SK-MEL-5 (cell line): ENCODE measurements around the gene ANO4. TPM values are rescaled to one million over a fixed set of nuclear protein-coding genes. Genes with fewer than 3 reads are reported as not detected.
"Not testable (repeated sequence)": the region's sequence is repeated elsewhere in the genome, so short reads cannot be mapped to it uniquely, and the experiment has no call there.

Source experiments
- DNase-seq: peaks from one replicate; pipeline ENCODE4 v3.0.0-alpha.2; 2016; ENCODE audit warnings: low read depth, low spot score
- in situ Hi-C: cut with HindIII; loops from 2 replicates; pipeline ENCODE4 v1.10.0; 2016; ENCODE audit warnings: low sequenced_read_pairs, high pct_unique_total_duplicates, low pct_unique_long_range_greater_than_20kb
- total RNA-seq: library from RNA; depleted of rRNA; stranded (reverse); fragments of >200 nt; shearing (Covaris generic); gene quantifications from 2 replicates; pipeline ENCODE4 v1.2.3, GENCODE V29; 2014

The ANO4 gene
- total RNA-seq, 1 experiment from 2014 or later: 30.6 TPM

- no peak for DNase-seq
- in situ Hi-C loops: no loop called here
Observed at GRCh38 chr12:100962086-100962712, 167.6 kb downstream of the ANO4 start.

DNA sequence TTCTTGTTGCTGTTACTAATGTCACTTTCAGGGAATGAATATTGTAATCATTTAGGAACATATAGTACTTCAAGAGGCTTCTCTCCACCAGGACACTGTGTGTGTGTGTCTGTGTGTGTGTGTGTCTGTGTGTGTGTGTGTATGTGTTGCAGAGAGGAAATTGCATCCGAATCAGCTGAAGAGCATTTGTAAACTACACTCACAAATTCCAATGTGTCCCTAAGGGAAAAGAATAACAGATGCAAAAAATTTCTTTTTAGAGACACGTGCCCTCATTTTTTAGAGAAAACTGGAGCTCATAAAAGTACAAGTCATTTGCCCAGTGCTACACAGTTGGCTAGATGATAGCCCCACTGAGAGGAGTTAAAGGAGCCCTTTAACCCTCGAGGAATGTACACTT is 168.8 kb downstream of the ANO4 start:
- in situ Hi-C loops: no loop called here
- DNase-seq: no peak

GRCh38 chr12:100964028-100964427 is 169.5 kb downstream of the ANO4 start:
- no peak for DNase-seq
- in situ Hi-C loops: no loop called here

GRCh38 chr12:100967189-100967588 is 172.6 kb downstream of the ANO4 start:
- in situ Hi-C loops: no loop called here
- DNase-seq: no peak

- in situ Hi-C loops: no loop called here
- no peak for DNase-seq
Observed at GRCh38 chr12:100970894-100971293, 176.3 kb downstream of the ANO4 start.

DNA sequence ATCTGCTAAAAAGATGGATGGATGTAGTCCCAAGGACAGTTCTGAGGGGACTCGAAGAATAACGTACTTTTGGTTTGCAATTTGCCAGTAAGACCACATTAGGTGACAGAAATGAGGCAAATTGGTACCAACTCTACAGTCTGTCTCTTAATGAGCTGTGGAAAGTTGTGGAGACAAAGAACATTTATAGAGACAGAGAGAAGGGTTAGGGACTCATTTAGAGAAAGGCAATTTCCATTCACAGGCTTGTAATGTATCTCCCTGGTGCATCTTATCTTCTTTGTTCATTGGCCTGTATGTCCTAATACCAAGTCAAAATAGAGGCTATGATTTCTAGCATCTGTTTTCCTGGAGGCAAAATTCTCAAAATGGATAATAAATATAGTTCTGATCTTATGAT is 177.5 kb downstream of the ANO4 start:
- in situ Hi-C loops: no loop called here
- no peak for DNase-seq

- in situ Hi-C loops: no loop called here
- no peak for DNase-seq
Observed at GRCh38 chr12:100974341-100974740, 179.8 kb downstream of the ANO4 start.

GRCh38 chr12:100974747-100975146 is 180.2 kb downstream of the ANO4 start:
- DNase-seq: no peak
- in situ Hi-C loops: no loop called here

GRCh38 chr12:100976735-100977134 is 182.2 kb downstream of the ANO4 start:
- in situ Hi-C loops: no loop called here
- no peak for DNase-seq

DNA sequence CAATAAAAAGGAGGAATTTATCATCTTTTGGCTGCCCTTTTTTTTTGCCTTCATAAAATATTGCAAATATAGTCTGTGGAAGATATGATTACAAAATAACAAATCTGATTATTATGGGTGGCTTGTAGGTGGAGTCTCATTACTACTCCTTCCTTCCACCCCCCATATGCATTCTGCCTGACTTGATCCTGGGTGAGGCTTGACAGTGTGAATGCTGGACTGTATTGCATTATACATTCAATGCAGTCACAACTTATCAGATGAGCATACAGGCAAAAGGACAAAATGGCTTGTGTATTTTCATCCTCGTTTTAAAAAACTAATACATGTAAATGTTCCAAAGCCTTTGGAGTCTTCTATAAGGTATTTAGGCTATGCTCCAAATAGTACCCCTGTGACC is 186.3 kb downstream of the ANO4 start:
- in situ Hi-C loops: no loop called here

GRCh38 chr12:100982511-100983183 is 188.1 kb downstream of the ANO4 start:
- in situ Hi-C loops: no loop called here
- no peak for DNase-seq

More for the DNA sequence above, 186.3 kb downstream of the ANO4 start:
- no peak for DNase-seq

DNA sequence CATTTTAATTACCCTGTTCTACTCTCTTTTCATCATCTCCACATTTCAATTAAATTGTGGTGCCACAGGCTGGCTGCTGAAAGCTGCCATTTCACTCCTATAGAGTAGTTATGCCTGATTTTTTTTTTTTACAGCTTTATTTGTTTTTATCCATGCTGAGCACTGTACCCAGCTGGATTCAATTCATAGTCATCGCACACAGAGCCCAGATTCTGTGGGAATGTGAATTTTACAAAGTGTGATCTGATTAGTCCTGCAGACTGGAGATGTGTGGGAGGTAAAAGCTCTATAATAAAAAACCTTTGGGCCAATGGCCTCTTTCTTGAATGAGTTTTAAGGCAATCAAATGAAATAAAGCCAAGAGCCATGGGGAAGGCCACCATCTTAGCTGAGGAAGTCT is 190.2 kb downstream of the ANO4 start:
- DNase-seq: no peak
- in situ Hi-C loops: no loop called here

- no peak for DNase-seq
- in situ Hi-C loops: no loop called here
Observed at GRCh38 chr12:100986595-100987547, 192.3 kb downstream of the ANO4 start.

DNA sequence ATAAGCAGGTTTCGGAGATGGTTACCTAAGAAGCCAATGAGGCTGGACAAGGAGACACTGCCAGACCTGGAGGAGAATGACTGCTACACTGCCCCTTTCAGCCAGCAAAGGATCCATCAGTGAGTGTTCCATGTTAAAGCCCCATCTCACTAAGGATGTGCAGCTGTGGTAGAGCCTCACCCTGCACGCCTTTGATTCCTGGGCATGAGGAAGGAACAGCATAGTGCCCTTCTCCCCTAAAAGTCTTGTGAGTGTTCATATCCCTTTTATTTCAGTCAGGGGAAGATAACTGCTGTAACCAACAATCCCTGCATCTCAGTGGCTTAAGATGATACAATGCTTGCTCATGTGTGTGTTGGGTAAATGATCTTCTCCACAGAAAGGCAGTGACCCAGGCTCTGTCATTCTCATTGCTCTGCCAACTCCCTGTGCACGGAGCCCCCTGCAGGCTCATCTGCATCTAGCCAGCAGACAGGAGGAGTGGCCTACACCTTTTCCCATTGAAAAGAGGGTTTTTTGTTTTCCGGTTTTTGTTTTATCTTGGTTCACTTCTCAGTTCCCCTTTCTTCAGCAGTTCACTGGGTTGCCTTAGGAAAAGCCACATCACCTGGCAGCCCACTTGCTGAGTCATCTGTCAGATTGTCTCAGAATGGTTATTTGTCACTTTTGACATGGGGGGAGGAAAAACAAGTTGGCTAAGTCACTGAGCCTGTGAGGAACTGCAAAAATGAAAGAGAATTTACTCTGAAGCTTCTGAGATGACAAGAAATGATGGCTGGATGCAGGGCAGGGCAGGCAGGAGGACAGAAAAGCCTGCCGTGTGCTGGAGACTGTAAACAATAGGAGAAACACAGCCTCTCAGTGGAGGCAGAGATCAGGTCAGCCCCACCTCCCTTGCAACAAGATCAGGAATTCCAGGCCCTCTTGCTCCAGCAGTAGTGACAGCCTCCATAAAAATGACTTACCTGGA is 193.3 kb downstream of the ANO4 start:
- in situ Hi-C loops: no loop called here
- peak; percentile 62 for DNase-seq

DNA sequence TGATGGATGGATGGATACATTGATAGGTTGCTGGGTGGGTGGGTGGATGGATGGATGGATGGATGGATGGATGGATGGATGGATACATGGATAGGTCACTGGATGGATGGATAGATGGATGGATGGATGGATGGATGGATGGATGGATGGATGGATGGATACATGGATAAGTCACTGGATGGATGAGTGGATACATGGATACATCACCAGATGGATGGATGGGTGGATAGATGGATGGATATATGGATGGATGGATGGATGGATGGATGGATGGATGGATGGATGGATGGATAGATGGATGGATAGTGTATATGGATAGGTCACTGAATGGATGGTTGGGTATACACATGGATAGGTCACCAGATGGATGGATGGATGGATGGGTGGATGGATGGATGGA is 194.9 kb downstream of the ANO4 start:
- in situ Hi-C loops, DNase-seq: not testable (repeated sequence)

DNA sequence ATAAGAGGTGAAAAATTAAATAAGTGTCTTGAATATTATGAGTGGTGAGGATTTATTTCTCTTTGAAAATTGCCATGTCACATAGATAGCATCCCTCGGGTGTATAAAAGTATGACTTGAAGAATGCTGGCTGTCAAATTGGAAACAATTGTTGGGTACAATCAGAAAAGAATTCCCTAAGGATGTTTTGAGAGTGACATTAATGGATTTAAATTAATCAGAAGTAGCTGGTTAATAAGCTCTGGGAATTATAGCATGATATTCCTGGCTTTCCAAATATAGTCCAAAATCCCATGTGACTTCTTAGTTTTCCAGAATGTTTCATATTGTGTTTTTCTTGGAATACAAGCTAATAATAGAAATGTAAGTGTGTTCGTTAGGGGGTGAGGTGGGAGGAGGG is 196.5 kb downstream of the ANO4 start:
- in situ Hi-C loops: no loop called here
- no peak for DNase-seq

DNA sequence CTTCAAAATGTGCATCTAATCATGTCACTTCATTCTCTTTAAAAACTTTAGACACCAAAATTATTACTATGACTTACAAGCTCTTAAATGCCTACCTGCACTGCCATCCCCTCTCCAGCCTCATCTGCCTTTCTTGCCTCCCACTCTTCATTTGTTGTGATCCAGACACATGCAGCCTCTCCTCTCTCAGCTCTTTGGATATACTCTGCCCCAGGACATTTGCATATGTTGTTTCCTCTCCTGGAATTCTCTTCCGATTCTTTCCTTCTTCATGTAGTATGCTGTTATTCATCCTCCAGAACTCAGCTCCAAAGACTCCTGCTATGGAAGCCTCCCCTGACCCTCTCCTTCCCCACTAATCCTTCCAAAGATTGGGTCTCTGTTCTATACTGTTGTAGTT is 197.6 kb downstream of the ANO4 start:
- no peak for DNase-seq
- in situ Hi-C loops: no loop called here
